Measurements from ENCODE around the gene GSTO2. TPM values are rescaled to one million over a fixed set of nuclear protein-coding genes. Genes with fewer than 3 reads are reported as not detected.

GSTO2 gene
- polyA plus RNA-seq, 3 donors: 0.56 to 14.9 (median 2.1) TPM

DNA sequence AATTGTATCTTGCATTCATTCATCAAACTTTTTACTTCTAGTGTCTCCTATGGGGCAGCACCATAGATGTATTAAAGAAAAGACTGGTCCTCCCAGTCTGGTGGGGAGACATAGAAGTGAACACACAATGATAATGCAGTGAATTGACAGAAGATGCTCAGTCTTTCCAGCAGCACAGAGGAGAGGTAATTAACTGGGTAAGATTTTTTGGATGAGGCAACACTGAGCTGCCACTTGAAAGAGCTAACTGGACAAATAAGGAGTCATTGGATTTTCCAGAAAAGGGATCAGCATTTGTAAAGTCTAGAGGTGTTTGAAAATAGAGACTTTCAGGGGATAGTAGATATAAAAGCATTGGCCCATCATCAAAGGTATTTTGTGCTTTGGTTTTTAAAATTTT is 76.5 kb downstream of the GSTO2 start:
- H3K27ac ChIP-seq (ENCODE audit: low read depth, low read length): no peak overlapping the region

DNA sequence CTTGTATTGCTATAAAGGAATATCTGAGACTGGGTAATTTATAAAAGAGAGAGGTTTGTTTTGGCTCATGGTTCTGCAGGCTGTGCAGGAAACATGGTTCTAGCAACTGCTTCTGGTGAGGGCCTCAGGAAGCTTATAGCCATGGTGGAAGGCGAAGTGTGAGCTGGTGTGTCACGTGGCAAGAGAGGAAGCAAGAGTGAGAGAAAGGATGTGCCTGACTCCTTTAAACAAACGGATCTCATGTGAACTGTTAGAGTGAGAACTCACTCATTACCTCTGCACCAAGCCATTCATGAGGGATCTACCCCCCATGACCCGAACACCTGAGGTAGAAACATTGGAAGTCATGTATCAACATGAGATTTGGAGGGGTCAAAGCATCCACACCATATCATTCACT is 77.0 kb downstream of the GSTO2 start:
- 45 to 77% (median 46%) methylated on average over 4 of the region's 4 CpGs for WGBS, 3 donors
- no peak overlapping the region for H3K27ac ChIP-seq (ENCODE audit: low read depth, low read length)

DNA sequence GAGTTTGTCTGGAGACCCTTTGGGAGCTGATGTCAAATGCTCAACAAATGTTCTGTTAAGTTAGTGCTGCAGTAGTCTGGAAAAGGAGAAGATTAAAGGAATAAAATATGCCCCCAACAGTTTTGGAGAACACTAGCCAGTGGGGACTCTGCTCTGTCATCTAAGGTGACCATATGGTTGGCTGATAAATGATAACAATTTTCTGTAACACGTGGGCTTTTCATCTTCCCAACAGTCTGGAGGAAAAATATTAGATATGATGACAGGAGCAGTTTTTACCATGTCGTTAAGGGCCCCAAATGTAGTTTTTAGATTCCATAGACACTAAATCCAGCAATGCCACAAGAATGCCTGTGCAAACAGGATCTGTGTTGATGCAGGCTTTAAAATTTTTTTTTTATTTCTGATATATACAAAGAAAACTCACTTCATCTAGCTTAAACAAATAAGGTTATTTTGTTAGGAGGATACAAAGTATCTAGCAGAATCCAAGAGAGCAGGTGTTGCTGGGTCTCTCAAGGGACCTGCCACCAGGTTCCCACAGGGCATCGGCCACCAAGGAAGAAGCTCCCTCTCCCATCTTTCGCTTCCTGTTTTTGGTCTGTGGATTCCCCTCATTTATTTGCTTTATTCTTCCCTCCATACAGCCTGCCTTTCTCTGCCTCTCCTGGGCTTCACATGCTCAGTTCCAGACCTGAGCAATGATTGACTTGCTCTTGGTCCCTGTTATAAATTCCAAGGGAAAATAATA is 78.5 kb downstream of the GSTO2 start:
- no peak overlapping the region for H3K27ac ChIP-seq (ENCODE audit: low read depth, low read length)
- WGBS, 3 donors: 73 to 77% (median 76%) methylated on average over 4 of the region's 4 CpGs

DNA sequence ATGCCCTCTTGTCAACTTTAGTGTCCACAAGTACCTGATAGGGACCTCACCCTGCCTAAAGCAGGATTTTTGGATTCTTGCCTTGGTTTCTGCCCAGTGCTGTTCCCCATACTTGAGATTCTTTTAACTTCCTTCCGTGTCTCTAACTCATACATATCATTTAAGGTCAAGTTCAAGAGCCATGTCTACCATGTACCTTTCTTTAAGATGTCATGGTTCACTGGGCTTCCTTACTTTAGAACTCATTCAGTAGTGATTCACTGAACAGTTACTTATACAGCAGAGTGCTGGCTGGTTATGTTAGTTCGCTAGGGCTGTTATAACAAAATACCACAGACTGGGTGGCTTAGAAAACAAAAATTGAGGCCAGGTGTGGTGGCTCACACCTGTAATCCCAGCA is 79.6 kb downstream of the GSTO2 start:
- H3K27ac ChIP-seq (ENCODE audit: low read depth, low read length): no peak overlapping the region
- 85 to 87% (median 87%) methylated on average over 2 of the region's 2 CpGs for WGBS, 3 donors

DNA sequence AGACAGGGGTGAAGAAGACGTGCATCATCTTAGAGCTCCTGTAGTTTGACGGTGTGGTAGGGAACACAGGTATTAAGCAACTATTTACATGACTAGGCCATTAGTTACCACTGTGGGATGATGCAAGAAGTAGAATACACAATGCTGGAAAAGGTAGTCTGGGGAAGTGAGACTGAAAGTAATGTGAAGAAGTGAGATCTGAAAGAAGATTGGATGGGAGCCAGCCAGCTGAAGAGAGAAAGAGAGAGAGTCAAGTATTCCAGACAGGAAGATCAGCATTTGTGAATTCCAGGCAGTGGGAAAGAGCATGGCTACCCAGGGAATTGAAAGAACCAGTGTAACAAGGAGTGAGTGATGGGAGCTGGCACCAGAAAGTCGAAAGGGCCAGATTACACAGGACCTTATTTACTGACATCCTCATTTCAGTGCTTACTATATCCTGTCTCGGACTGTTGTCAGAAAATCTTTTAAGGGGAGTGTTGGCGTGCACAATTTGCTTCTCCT is 80.7 kb downstream of the GSTO2 start:
- peak overlapping the region; percentile 11 for H3K27ac ChIP-seq (ENCODE audit: low read depth, low read length)
- WGBS, 3 donors: 17 to 27% (median 24%) methylated on average over 5 of the region's 5 CpGs

DNA sequence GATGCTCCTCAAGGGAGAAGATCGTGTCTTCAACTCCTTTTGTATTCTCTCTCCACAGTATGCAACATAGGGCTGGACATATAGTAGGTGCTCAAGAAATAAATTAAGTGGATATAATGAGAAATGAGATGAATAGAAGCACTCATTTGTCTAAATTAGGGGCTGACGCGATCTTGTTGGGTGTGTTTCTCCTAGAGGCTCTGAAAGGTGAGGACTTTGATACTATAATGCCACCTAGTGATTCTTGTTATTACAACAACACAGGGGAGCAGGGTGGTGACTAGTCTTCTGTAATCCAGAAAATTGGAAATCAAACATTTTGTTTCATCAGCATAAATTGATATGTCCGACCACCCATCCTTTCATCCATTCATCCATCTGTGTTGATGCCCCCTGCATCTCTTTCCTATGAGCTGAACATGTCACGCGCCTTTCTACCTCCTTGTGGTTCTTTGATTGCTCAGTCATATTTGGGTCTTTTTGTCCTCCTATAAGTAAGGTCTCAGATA is 81.2 kb downstream of the GSTO2 start:
- 24 to 26% (median 25%) methylated on average over 6 of the region's 6 CpGs for WGBS, 3 donors
- no peak overlapping the region for H3K27ac ChIP-seq (ENCODE audit: low read depth, low read length)

DNA sequence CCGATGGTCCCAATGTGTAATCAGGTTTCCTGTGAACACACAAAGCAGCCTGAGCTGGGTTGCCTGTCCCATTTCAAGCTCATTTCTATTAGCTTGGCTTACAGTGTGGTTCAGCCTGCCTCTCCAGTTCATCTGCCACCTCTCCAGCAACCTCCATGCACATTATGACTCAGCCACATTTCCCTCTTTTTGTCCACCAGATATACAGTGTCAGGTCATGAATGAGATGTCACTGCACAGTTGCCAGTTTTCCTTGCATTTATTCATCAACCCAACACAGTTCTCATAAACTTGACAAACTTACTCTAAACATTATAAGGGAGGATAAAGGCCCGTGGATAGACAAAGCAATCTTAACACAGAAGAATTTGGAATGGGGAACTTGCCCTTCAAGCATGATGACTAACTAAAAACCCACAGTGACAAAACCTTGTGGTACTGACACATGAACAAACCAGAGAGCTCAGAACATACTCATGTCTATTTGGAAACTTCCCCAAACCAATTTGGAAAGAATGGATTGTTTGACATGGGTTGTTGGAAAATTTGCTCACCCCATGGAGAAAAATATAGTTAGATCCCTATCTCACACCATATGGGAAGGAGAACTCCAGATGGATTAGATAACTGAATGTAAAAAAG is 82.2 kb downstream of the GSTO2 start:
- H3K27ac ChIP-seq (ENCODE audit: low read depth, low read length): no peak overlapping the region
- WGBS, 3 donors: 42 to 57% (median 44%) methylated on average over 2 of the region's 2 CpGs

DNA sequence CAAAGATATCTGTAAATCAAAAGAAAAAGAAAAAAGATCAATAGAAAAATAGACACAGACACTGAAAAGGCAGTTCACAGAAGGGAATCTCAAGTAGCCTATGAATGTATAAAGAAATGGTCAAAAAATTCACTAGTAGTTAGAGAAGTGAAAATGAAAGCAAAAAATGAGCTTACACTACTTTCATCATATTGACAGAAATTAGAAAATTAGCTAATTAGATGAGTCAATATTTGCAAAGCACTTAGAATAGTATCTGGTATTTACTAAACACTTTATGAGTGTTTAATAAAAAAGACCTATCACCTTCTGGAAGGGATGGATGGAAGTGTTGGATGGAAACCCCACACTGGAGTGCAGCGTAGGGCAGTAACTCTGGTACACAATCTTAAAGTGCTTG is 82.9 kb downstream of the GSTO2 start:
- 86 to 91% (median 86%) methylated on average over 1 of the region's 1 CpG for WGBS, 3 donors
- H3K27ac ChIP-seq (ENCODE audit: low read depth, low read length): no peak overlapping the region

DNA sequence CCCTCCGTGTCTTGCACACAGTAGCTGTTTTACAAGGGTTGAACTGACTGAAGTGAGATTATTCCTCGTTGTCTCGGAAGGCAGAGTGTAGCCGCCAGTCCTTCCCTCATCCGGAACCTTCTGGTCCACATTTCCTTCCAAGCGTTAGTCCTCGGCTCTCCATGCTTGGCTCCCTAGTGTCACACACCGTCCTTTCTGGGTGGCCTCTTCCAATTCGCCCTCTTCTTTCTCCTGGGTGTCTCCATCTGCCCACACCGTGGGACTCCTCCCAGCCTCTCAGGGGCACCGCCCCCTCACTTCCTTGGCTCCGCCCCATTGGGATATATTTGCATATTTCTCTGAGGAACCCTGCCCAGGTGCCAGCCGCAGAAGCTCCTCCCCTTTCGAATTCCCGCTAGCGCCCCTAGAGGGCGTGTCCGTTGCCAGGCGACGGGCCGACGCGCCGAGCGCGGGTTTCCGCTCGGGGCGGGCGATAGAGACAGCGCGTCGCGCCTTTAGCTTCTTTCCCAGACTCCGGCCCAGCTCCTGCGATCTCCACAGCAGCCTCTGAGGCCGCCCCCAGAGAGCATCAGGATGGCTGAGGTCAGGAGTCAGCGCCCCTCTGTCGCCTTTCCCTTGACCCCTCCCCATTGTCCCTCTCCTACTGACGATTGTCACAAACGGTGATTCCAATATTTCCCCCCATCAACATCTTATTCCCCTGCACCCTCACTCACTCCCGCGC is 84.5 kb downstream of the GSTO2 start, which contains the start of gene CFAP58:
Gene CFAP58, plus strand, starts transcription at position 509 of the 724 bp plus-strand sequence. Its CDS starts 65 bp downstream, at position 574.
- no peak within 1 kb of the TSS for H3K27ac ChIP-seq (ENCODE audit: low read depth, low read length)
- WGBS, 3 donors: 1 to 3% (median 2%) methylated on average over 41 to 43 of the region's 43 CpGs

Other genes starting within 250 kb of the GSTO2 start
- 1 to 10 TPM in 1 of 3 donors, under 1 TPM in 2; 0.12 to 1.0 (median 0.45) TPM for gene COL17A1, start 183.3 kb upstream of the GSTO2 start, polyA plus RNA-seq
- gene SFR1, start 147.0 kb upstream of the GSTO2 start, polyA plus RNA-seq: 1 to 10 TPM; 3.3 to 9.6 (median 4.2) TPM
- gene CFAP43, start 36.8 kb upstream of the GSTO2 start, polyA plus RNA-seq: under 1 TPM in 2 of 3 donors, not detected in 1; 0.07 to 0.81 TPM
- 100 to 1,000 TPM in 1 of 3 donors, 10 to 100 TPM in 2; 51.6 to 145 (median 71.4) TPM for gene GSTO1, start 14.3 kb upstream of the GSTO2 start, polyA plus RNA-seq
- gene ITPRIP, start 69.3 kb downstream of the GSTO2 start, polyA plus RNA-seq: 10 to 100 TPM in 1 of 3 donors, 1 to 10 TPM in 2; 4.6 to 35.0 (median 7.6) TPM
- gene CFAP58, start 84.6 kb downstream of the GSTO2 start, polyA plus RNA-seq: under 1 TPM in 2 of 3 donors, not detected in 1; 0.05 to 0.09 TPM